Heart right ventricle (tissue), 16 donors: ENCODE results near the gene HERPUD1. TPM values are rescaled to one million over a fixed set of nuclear protein-coding genes. Genes with fewer than 3 reads are reported as not detected.

Experiments used
- ATAC-seq, 8 donors: fragments of 200-7000 bp; cut with Tn5 transposase; one replicate each; pipeline ENCODE4 v1.9.1; 2020; ENCODE audit warnings: mild to moderate bottlenecking in 8 of 8, moderate library complexity in 8 of 8, moderate number of reproducible peaks in 1 of 8
- DNase-seq, 2 donors: peaks; one replicate each; pipeline ENCODE4 v3.0.0-alpha.2; 2020
- H3K27ac ChIP-seq, 10 donors: fragments of 200-600 bp; sonication (generic) in 2 of 10; one replicate each; pipeline versions ENCODE4 v1.5.0 to v1.8.0; 2020 to 2022; ENCODE audit warnings: mild to moderate bottlenecking in 3 of 10
- H3K27me3 ChIP-seq, 7 donors: fragments of 200-600 bp; one replicate each; pipeline ENCODE4 v1.8.0; 2021 to 2022; ENCODE audit warnings: mild to moderate bottlenecking in 2 of 7
- H3K36me3 ChIP-seq, 9 donors: fragments of 200-600 bp; sonication (generic) in 1 of 9; one replicate each; pipeline versions ENCODE4 v1.5.0 to v1.8.0; 2020 to 2022; ENCODE audit warnings: mild to moderate bottlenecking in 2 of 9
- H3K4me1 ChIP-seq, 9 donors: fragments of 200-600 bp; sonication (generic) in 1 of 9; one replicate each; pipeline versions ENCODE4 v1.5.0 to v1.8.0; 2020 to 2022; ENCODE audit warnings: mild to moderate bottlenecking in 4 of 9
- H3K4me3 ChIP-seq, 10 donors: fragments of 200-600 bp; sonication (generic) in 2 of 10; one replicate each; pipeline versions ENCODE4 v1.5.0 to v1.8.0; 2020 to 2022; ENCODE audit warnings: mild to moderate bottlenecking in 7 of 10, moderate library complexity in 2 of 10
- H3K9me3 ChIP-seq, 11 donors: fragments of 200-600 bp in 10 of 11; sonication (generic) in 2 of 11; one replicate each; pipeline versions ENCODE4 v1.5.0 to v1.8.0; 2013 to 2022; ENCODE audit warnings: mild to moderate bottlenecking in 2 of 11, control low read depth in 1 of 11, moderate library complexity in 1 of 11
- WGBS, 2 donors: extraction: QIAGEN DNeasy Blood & Tissue Kit; methylation state at CpG; one replicate each; pipeline ENCODE4 v1.1.7; 2013; ENCODE audit warnings: inconsistent platforms in 1 of 2; 5-methylcytosine and 5-hydroxymethylcytosine counted together
- intact Hi-C, 10 donors: fragments of 100-400 bp; cut with DNase I; formaldehyde crosslinking; loops; one replicate each; pipeline versions ENCODE4 v1.11.1 to v1.14.2; 2022
- polyA plus RNA-seq, 2 donors: library from polyadenylated mRNA; stranded (reverse); fragments of 200-250 nt; gene quantifications; one replicate each; pipeline ENCODE4 v1.2.3, GENCODE V29; 2013
- total RNA-seq, 10 donors: library from RNA; stranded (reverse); fragmentation: NEBNext Ultra II Directional in 3 of 10; extraction: Animal tissue kit (Norgen Biotek cat#: 25700) in 3 of 10; gene quantifications; one replicate each; pipeline versions ENCODE4 v1.2.1 to v1.2.4, GENCODE V29; 2021 to 2023
- TF ChIP-seq, protein P1 (sequence below), 9 donors: fragments of 200-600 bp; sonication (generic) in 2 of 9; IDR thresholded peaks; one replicate each; pipeline versions ENCODE4 v1.5.0 to v1.8.0; 2021 to 2022; ENCODE audit warnings: antibody characterized with exemption in 9 of 9, mild to moderate bottlenecking in 5 of 9, moderate library complexity in 1 of 9
- donor health status: Arrhythmogenic right ventricular cardiomyopathy.
- donor health status: ischemic (EF 13 %, LVEDD 7.1; RV severe dilation, severe dysfunction).
- donor health status: healthy with polysubstance abuse.
- donor health status: DM: no; HTN: yes; CAD: no.
- donor health status: DM: no; HTN: no; CAD: no.
- donor health status: ischemic (EF 25% LVEDD 6.9; RV normal size, moderate dysfunction).
- donor health status: ischemic (EF 25% LVEDD 5.7; RV mildly dilated, moderate dysfunction).
- donor health status: healthy.
- donor health status: DM: yes; HTN: yes; CAD: no.
- donor health status: Ischemic cardiomyopathy.
- donor health status: ischemic (EF 35%, LVEDD 5.7; RV mildly dilated, moderate dysfunction).
- donor health status: nonischemic (EF 11% LVEDD 7.7; RV severe dilation, severe dysfunction).
- donor health status: DM: yes; HTN: yes; CAD: no.
- donor health status: PGD.
- donor health status: ischemic (EF 29% LVEDD 5.4; RV normal size, mild dysfunction).
- donor health status: nonischemic (EF 23%, LVEDD 6.1; RV moderate dilation, normal function).

HERPUD1 gene
- total and polyA plus RNA-seq, 12 donors = 29.6 to 175 (median 128) TPM

DNA sequence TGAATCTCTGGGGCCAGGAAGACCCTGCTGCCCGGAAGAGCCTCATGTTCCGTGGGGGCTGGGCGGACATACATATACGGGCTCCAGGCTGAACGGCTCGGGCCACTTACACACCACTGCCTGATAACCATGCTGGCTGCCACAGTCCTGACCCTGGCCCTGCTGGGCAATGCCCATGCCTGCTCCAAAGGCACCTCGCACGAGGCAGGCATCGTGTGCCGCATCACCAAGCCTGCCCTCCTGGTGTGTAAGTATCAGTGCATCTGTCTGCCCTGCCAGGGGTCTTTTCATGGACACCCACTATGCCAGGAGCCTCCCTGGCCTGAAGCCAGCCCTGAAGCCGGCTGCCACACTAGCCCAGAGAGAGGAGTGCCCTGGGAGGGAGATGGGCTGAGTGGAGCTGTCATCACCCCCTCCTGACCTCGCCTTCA lies 29.9 kb downstream of the HERPUD1 start, which contains the start of gene CETP:
Gene CETP, plus strand, starts transcription at position 100 of the 431 bp plus-strand sequence. Its CDS starts 30 bp downstream, at position 130.
- Histone ChIP-seq H3K36me3 (no peaks in the 10 kb centered on the region), H3K4me3 (no peak within 1 kb of the TSS), H3K9me3 (no peaks in the 10 kb centered on the region), H3K27me3 (no peaks in the 10 kb centered on the region), H3K27ac (peak within 1 kb of the TSS in 8 of 10 donors; percentile 2 to 77 (median 52)), H3K4me1 (peaks cover 16 to 64% (median 45%) of the 10 kb centered on the region in 9 donors)
- peak in 7 of 8 donors; percentile 20 to 65 (median 35) for ATAC-seq
- TF ChIP-seq, protein P1, sequence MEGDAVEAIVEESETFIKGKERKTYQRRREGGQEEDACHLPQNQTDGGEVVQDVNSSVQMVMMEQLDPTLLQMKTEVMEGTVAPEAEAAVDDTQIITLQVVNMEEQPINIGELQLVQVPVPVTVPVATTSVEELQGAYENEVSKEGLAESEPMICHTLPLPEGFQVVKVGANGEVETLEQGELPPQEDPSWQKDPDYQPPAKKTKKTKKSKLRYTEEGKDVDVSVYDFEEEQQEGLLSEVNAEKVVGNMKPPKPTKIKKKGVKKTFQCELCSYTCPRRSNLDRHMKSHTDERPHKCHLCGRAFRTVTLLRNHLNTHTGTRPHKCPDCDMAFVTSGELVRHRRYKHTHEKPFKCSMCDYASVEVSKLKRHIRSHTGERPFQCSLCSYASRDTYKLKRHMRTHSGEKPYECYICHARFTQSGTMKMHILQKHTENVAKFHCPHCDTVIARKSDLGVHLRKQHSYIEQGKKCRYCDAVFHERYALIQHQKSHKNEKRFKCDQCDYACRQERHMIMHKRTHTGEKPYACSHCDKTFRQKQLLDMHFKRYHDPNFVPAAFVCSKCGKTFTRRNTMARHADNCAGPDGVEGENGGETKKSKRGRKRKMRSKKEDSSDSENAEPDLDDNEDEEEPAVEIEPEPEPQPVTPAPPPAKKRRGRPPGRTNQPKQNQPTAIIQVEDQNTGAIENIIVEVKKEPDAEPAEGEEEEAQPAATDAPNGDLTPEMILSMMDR (IDR thresholded peaks at IDR 0.05) = no peak
- intact Hi-C loops = loop anchor here in 5 of 10 donors (5.0 to 10.0 kb wide), 4 partner anchors 53 to 85 kb away; no protein-coding TSS in a partner anchor
- peak in 1 of 2 donors; percentile 37 for DNase-seq
- 26 to 40% methylated on average over 12 of the region's 12 CpGs for WGBS, 2 donors

DNA sequence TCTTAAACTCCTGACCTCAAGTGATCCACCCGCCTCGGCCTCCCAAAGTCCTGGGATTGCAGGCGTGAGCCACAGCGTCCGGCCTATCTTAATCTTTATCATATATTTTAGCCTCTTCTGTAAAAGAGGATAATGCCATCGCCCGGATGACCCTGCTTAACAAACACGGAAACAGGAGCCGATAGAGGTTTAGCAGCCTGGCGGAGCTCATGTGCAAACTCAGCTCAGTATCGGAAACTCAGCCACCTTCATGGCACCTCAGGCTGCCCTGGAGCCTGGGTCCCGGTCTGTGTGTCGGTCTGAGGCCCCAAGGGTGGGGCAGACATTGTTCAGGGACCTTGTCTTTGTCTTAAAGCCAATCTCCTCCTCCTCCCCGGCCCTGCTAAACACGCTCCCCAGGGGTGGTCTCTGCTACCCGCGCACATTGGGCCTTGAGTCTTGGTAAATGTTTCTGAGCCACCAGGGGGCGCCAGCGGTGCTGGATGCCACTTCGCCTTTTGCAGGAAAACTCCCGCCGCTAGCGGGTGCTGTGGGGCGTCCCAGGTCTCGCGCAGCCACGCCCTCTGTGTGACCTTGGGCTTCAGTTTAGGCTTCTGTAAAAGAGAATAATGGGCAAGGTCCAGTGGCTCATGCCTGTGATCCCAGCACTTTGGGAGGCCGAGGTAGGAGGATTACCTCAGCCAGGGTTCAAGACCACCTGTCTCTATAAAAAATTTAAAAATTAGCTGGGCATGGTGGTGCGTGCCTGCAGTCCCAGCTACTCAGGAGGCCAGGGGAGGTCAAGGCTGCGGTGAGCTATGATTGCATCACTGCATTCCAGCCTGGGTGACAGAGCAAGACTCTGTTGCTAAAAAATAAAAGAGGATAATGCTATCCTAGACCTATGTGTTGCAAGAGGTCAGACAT lies 32.6 kb downstream of the HERPUD1 start:
- TF ChIP-seq, protein P1 (IDR thresholded peaks at IDR 0.05) = peak; percentile 81 to 99 (median 94)
- ATAC-seq = peak; percentile 35 to 78 (median 64)
- intact Hi-C loops = loop anchor here in 7 of 10 donors (2.0 to 10.0 kb wide), 5 partner anchors 50 to 83 kb away; no protein-coding TSS in a partner anchor
- no peaks in the 10 kb centered on the region for H3K9me3 ChIP-seq
- H3K4me3 ChIP-seq = no peak overlapping the region
- peak; percentile 90 for DNase-seq
- H3K27me3 ChIP-seq = no peaks in the 10 kb centered on the region
- H3K27ac ChIP-seq = peak overlapping the region in 5 of 10 donors; percentile 0 to 71 (median 48)
- peaks cover 16 to 80% (median 45%) of the 10 kb centered on the region in 9 donors for H3K4me1 ChIP-seq
- no peaks in the 10 kb centered on the region for H3K36me3 ChIP-seq
- 49 to 55% methylated on average over 30 of the region's 30 CpGs for WGBS, 2 donors

DNA sequence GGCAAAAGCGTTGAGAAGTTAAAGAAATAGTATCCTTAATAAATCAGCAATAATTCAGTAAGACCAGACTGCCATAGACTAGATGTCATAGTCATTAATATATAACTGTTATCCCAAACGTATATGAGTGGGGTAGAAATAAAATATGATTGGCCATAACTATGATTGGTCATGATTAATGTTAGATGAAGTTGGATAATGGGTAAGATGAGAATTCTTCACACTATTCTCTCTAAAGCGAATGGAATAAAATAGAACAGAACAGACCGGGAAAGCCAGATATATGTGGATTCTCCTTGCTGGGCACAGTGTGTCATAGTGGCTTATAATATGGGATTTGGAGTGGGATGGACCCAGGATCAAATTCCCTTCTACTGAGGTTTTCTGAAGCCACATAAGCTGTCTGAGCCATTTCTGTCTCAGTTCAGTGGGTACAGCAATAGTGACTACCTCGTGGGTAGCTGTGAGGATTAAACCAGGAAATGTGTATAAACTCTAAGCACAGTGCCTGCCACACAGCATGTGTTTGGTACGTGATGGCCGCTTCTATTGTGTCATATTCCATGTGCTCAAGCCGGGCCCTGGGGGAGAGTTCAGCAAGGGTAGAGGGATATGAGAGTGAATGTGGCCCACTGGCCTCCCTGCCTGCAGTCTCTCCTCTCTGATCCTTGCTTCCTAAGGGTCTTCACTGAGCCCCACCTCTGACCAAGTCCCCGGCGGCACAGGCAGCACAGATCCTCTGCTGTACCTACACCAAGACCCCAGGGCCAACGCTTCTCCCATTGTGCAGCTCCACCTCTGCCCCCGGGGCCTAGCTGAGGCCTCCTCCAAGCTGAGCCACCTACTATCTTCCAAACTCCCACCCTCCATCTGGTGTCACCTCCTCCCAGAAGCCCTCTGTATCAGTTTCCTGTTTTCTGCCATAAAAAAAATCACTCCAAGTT lies 33.5 kb downstream of the HERPUD1 start:
- H3K9me3 ChIP-seq = no peaks in the 10 kb centered on the region
- WGBS, 2 donors = 74 to 87% methylated on average over 12 of the region's 12 CpGs
- no peak overlapping the region for H3K4me3 ChIP-seq
- peak overlapping the region in 7 of 10 donors; percentile 25 to 71 (median 57) for H3K27ac ChIP-seq
- no peaks in the 10 kb centered on the region for H3K36me3 ChIP-seq
- ATAC-seq (peak in 2 of 8 donors; percentile 10 to 17), DNase-seq (no peak)
- TF ChIP-seq, protein P1 (IDR thresholded peaks at IDR 0.05) = no peak
- H3K27me3 ChIP-seq = no peaks in the 10 kb centered on the region
- H3K4me1 ChIP-seq = peaks cover 16 to 75% (median 44%) of the 10 kb centered on the region in 9 donors
- intact Hi-C loops = loop anchor here in 6 of 10 donors (2.0 to 10.0 kb wide), 4 partner anchors 49 to 82 kb away; no protein-coding TSS in a partner anchor
